Stimulated activated CD4-positive, alpha-beta T cell treated with anti-CD3 and anti-CD28 coated beads, Interleukin-1b, Interleukin-23, amount 100 ng/mL, for 24 hours (primary cell): ENCODE data around the gene COPS6.

Source experiments
- DNase-seq, 4 experiments: peaks; one replicate each; pipeline ENCODE4 v3.0.0-alpha.2; 2020; ENCODE audit warnings: low read depth in 4 of 4, low spot score in 1 of 4

COPS6 gene

GRCh38 chr7:100079024-100079560, 9.7 kb upstream of the COPS6 start:
- DNase-seq = no peak

GRCh38 chr7:100080907-100081534, 7.7 kb upstream of the COPS6 start:
- no peak for DNase-seq

GRCh38 chr7:100081535-100082102, 7.2 kb upstream of the COPS6 start, which contains the start of gene ZNF3:
Gene ZNF3, minus strand, starts transcription at chr7:100081723. Its CDS starts 4,366 bp downstream, at chr7:100077357.
- DNase-seq = peak; percentile 92 to 97 (median 94)

- DNase-seq = no peak
These were observed 5.8 kb upstream of the COPS6 start for GRCh38 chr7:100082978-100083377.

GRCh38 chr7:100085515-100085914, 3.3 kb upstream of the COPS6 start:
- DNase-seq = no peak

- no peak for DNase-seq
These were observed 1.6 kb upstream of the COPS6 start for GRCh38 chr7:100087055-100087750.

- no peak for DNase-seq
These were observed 611 bp upstream of the COPS6 start for GRCh38 chr7:100088095-100088620.

- DNase-seq = no peak
These were observed 858 bp downstream of the COPS6 start for GRCh38 chr7:100089458-100090196.

GRCh38 chr7:100090527-100091410, 2.0 kb downstream of the COPS6 start:
- DNase-seq = no peak

- DNase-seq = peak in 1 of 4 experiments; percentile 9
These were observed 2.8 kb downstream of the COPS6 start for GRCh38 chr7:100091411-100092181.

GRCh38 chr7:100093054-100093453, 4.3 kb downstream of the COPS6 start:
- no peak for DNase-seq

- DNase-seq = no peak
These were observed 4.7 kb downstream of the COPS6 start for GRCh38 chr7:100093498-100093897.

- DNase-seq = no peak
These were observed 5.2 kb downstream of the COPS6 start for GRCh38 chr7:100093925-100094486.

GRCh38 chr7:100095289-100095688, 6.5 kb downstream of the COPS6 start:
- DNase-seq = no peak

GRCh38 chr7:100095704-100096103, 6.9 kb downstream of the COPS6 start:
- DNase-seq = no peak

- DNase-seq = no peak
These were observed 10.1 kb downstream of the COPS6 start for GRCh38 chr7:100098913-100099312.

GRCh38 chr7:100099452-100099851, 10.7 kb downstream of the COPS6 start:
- DNase-seq = no peak

GRCh38 chr7:100100420-100101015, 11.7 kb downstream of the COPS6 start:
- DNase-seq = peak; percentile 61 to 77 (median 72)
